Subcutaneous adipose tissue (tissue), 4 donors: ENCODE data around the gene CPN2. TPM values are rescaled to one million over a fixed set of nuclear protein-coding genes. Genes with fewer than 3 reads are reported as not detected.

Experiments
- CTCF ChIP-seq: fragments of 450-650 bp; IDR thresholded peaks from one replicate; pipeline ENCODE4 v1.5.1; 2016; ENCODE audit warnings: low read depth, mild to moderate bottlenecking, control low read depth, antibody characterized with exemption, moderate library complexity
- total RNA-seq, 4 donors: library from RNA; depleted of rRNA; stranded (reverse); fragments of >200 nt; gene quantifications; one replicate each; pipeline ENCODE4 v1.1.0, GENCODE V29; 2016

CPN2 gene
- total RNA-seq, 4 donors from 2014 or later: 0.38 to 0.44 TPM; not detected in 2

- TF ChIP-seq CTCF: no peak
Measured at GRCh38 chr3:194324823-194325327, 26.3 kb downstream of the CPN2 start.

DNA sequence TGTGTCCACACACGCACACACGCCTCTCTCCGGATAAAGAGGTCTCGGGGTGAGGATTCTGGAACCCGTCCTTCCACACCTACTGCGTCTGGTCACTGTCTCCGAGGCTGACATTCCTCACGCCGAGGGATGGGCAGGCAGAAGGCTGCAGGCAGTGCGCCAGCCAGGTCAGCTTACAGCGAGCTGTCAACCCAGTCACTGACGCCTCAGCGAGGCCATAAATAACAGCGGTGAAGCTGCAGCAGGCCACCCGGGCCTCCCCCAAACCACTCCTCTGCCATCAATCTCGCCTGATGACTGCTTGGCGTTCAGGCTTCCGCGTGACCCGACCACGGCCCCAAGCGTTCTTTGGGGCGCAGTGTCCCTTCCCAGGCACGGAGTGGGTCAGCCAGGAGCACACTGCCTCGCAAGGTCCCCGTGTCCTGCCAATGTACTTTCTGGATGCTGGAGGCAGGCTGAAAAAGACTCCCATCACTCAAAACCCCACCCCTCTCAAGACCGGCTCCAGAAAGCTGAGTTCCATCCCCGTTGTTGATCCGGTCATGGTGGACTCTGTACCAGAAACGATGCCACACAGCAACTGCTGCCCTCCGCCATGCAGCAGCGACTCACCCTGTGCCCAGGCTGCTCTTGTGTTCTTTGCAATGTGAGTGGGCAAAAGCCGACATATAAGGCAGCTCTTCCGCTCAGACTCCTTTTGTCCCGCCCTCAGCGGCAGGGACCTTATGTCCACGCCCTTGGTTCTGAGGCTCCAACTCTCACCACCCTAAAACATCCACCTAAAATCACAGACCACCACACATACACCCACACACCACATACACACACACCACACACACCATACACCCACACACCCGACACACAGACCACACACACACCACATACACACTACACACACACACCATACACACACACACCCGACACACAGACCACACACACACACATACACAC lies 27.1 kb downstream of the CPN2 start:
- no peak for TF ChIP-seq CTCF

- TF ChIP-seq CTCF: no peak
Measured at GRCh38 chr3:194322678-194323211, 28.4 kb downstream of the CPN2 start.

- TF ChIP-seq CTCF: no peak
Measured at GRCh38 chr3:194321693-194322640, 29.2 kb downstream of the CPN2 start.

DNA sequence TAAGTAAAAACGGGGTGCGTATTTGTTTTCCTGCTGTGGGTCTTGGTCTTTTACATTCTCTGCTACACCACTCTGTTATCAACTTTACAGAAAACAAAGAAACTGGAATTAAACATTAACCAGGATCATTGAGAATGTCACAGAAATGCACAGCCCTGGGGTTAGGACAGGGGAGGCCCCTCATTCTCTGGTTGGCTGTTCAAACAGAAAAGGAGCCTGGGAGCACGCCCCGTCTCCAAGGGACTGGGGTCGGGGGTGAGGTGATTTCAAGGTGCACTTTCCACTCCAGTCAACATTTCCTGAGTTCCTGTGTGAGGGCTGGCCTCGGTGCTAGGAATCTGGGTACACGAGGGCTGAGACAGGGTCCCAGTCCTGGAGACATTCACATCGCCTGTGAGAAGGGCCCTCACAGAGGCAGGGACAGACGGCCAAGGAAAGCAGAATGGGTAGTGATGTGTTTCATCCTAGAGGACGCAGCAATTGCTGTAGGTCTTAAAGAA lies 30.3 kb downstream of the CPN2 start:
- no peak for TF ChIP-seq CTCF

DNA sequence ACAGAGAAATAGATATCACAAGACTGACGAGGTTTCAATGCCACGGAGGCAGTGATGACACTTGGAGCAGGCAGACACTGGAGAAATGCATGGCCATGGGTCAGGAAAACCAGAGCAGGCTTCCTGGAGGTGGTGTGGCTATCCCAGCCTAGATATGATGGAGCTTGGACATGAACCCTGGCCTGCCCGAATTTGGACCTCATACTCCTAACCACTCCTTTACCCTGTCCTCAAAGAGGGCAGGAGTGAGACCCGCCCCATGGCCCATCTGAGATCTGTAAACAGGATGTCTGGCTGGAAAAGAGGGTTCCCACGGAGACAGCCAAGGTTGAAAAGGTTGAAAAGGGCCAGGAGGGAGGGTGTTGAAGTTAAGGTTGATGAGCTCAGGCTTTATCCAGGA lies 31.0 kb downstream of the CPN2 start:
- no peak for TF ChIP-seq CTCF
